Subcutaneous abdominal adipose tissue (tissue), 5 donors: ENCODE measurements around the gene IFRD1.
A peak's percentile ranks its signal among the peaks of the same experiment; 100 is the strongest.

ENCODE experiments used
- H3K27ac ChIP-seq: one replicate; pipeline ENCODE4 v1.7.0; 2013; ENCODE audit warnings: low read depth, mild to moderate bottlenecking, inconsistent platforms, low read length, moderate library complexity
- H3K27me3 ChIP-seq, 5 donors: one replicate each; pipeline ENCODE4 v1.7.0; 2013; ENCODE audit warnings: low read length in 5 of 5, inconsistent platforms in 1 of 5; ENCODE audit not compliant: control insufficient read depth in 5 of 5, insufficient read depth in 4 of 5
- H3K36me3 ChIP-seq, 5 donors: one replicate each; pipeline ENCODE4 v1.7.0; 2013; ENCODE audit warnings: low read length in 5 of 5; ENCODE audit not compliant: control insufficient read depth in 5 of 5, insufficient read depth in 5 of 5
- H3K4me1 ChIP-seq, 5 donors: one replicate each; pipeline ENCODE4 v1.7.0; 2013; ENCODE audit warnings: low read length in 5 of 5, mild to moderate bottlenecking in 3 of 5, moderate library complexity in 1 of 5; ENCODE audit not compliant: control insufficient read depth in 5 of 5, insufficient read depth in 5 of 5
- H3K4me3 ChIP-seq, 5 donors: one replicate each; pipeline ENCODE4 v1.7.0; 2013; ENCODE audit warnings: low read length in 5 of 5, low read depth in 1 of 5
- H3K9ac ChIP-seq, 5 donors: one replicate each; pipeline ENCODE4 v1.7.0; 2013; ENCODE audit warnings: low read length in 5 of 5, mild to moderate bottlenecking in 4 of 5, moderate library complexity in 3 of 5
- H3K9me3 ChIP-seq, 5 donors: one replicate each; pipeline ENCODE4 v1.7.0; 2013; ENCODE audit warnings: low read length in 5 of 5; ENCODE audit not compliant: control insufficient read depth in 5 of 5
- donor health status: healthy.
- donor health status: healthy.
- donor health status: healthy.
- donor health status: healthy.
- donor health status: healthy.

The IFRD1 gene

DNA sequence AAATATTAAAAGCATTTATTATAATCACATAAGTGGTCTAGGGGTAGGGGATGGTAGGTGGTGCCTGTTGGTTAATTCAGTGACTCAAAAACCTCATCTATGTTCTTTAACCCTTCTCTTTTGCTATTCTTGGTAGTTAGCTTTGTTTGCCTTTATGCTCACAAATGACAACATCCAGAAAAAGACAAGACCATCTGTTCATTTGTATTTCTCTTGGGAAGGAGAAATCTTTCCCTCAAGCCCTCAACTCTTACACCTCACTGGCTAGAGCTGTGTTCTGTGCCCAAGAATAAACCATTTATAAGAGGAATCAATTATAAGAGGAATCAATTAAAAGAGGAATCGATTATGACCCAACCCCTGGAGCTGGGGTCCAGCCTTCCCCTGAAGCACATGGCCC, 10.8 kb upstream of the IFRD1 start:
- H3K4me3 ChIP-seq = no peak overlapping the region
- no peaks in the 10 kb centered on the region for H3K4me1 ChIP-seq
- no peaks in the 10 kb centered on the region for H3K36me3 ChIP-seq
- H3K27me3 ChIP-seq = no peaks in the 10 kb centered on the region
- H3K9me3 ChIP-seq = no peaks in the 10 kb centered on the region
- no peak overlapping the region for H3K27ac ChIP-seq
- no peak overlapping the region for H3K9ac ChIP-seq

DNA sequence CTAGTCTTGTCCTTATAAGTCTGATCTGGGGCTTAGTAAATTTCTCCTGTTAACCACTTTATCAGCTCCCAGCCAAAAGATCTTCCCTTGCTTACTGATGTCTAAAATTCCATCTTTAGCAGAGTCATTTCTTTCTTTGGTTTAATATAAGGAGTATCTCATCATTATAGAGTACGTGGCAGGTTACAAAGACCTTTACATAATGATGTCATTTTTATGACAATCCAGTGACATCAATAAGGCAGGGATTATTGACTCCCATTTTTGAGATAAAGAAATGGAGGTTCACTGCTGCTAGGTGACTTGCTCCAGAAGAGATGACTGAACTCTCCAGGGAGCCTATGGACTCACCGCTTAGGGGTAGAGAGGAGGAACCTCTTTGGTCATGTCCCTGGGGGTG, 8.1 kb upstream of the IFRD1 start:
- Histone ChIP-seq H3K4me3 (no peak overlapping the region), H3K27ac (no peak overlapping the region), H3K4me1 (no peaks in the 10 kb centered on the region), H3K27me3 (no peaks in the 10 kb centered on the region), H3K9me3 (no peaks in the 10 kb centered on the region), H3K36me3 (no peaks in the 10 kb centered on the region), H3K9ac (no peak overlapping the region)

DNA sequence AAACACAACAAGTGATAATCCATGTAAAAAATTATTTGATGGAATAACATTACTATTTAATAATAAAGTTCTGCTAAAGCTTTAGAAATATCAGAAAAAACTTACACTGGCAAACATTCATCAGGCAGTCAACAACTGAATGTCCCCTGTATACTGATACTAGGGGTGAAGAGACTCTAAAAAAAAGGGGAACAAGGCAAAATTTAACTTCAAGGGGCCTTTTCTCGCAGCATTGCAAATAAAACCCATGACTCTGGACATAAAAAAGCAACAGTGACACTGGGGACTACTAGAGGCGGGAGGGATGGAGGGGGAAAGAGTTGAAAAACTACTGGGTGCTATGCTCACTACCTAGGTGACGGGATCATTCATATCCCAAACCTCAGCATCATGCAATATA, 5.8 kb upstream of the IFRD1 start:
- no peaks in the 10 kb centered on the region for H3K36me3 ChIP-seq
- no peak overlapping the region for H3K27ac ChIP-seq
- peaks cover 0 to 8% (median 4%) of the 10 kb centered on the region in 5 donors for H3K4me1 ChIP-seq
- no peaks in the 10 kb centered on the region for H3K27me3 ChIP-seq
- no peak overlapping the region for H3K9ac ChIP-seq
- no peaks in the 10 kb centered on the region for H3K9me3 ChIP-seq
- H3K4me3 ChIP-seq = no peak overlapping the region

DNA sequence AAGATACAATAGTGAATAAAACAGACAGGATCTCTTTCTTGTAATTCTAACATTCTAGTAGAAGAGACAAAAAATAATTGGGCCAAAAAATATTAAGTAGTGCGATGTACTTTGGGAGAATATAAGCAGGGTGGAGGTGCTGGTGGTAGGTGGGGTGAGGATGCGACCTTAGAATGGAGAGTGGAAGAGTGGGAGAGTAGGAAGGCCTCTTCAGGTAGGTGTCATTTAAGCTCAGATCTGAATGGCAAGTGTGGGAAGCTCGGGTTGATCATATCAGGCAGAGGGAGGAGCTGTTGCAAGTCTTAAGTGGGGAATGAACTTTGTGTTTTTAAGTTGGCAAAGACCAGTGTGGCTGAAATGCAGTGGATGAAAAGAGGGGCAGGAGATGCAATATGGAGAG, 3.8 kb upstream of the IFRD1 start:
- H3K9me3 ChIP-seq = no peaks in the 10 kb centered on the region
- H3K4me1 ChIP-seq = peaks cover 7 to 13% (median 9%) of the 10 kb centered on the region in 5 donors
- H3K36me3 ChIP-seq = no peaks in the 10 kb centered on the region
- H3K27ac ChIP-seq = no peak overlapping the region
- H3K9ac ChIP-seq = no peak overlapping the region
- H3K27me3 ChIP-seq = no peaks in the 10 kb centered on the region
- H3K4me3 ChIP-seq = no peak overlapping the region

DNA sequence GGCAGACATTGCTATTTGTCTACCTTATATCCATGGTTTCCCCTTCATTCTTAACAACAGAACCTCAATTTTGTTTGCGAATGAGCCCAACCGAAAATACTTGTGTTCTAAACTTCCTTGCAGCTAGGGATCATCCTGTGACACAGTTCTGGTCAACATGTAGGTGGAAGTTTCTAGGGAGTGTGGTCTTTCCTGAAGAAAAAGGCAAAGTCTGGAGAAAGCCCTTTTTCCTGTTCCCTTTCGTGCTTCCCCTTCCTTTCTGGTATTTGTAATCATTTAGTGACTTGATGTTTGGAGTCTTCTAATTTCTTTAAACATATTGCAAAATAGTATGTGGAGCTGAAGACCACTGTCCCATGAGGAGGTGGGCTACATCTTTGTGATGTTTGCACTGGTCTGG, 2.9 kb upstream of the IFRD1 start:
- Histone ChIP-seq H3K27ac (no peak overlapping the region), H3K4me3 (no peak overlapping the region), H3K9me3 (no peaks in the 10 kb centered on the region), H3K36me3 (no peaks in the 10 kb centered on the region), H3K9ac (no peak overlapping the region), H3K27me3 (no peaks in the 10 kb centered on the region), H3K4me1 (peaks cover 7 to 23% (median 16%) of the 10 kb centered on the region in 5 donors)

DNA sequence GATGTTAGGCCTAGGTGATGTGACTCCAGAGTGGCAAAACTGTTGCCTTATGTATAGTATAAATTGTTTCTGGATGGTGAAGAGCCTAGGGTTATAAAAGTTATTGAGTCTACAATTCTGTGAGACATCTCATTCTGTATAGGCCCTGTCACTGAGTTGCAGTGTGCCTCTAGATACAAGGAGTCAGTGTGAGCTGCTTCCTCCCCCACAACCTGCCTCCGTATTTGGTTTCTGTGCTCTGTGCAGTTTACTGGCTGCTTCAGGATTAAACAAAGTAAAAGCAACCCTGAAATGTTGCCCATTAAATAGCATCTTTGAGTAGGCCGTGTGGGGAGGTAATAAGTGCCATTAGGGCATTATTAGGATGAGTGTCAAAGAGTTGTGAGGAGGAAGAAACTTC, 1.9 kb upstream of the IFRD1 start:
- peak overlapping the region; percentile 96 for H3K27ac ChIP-seq

DNA sequence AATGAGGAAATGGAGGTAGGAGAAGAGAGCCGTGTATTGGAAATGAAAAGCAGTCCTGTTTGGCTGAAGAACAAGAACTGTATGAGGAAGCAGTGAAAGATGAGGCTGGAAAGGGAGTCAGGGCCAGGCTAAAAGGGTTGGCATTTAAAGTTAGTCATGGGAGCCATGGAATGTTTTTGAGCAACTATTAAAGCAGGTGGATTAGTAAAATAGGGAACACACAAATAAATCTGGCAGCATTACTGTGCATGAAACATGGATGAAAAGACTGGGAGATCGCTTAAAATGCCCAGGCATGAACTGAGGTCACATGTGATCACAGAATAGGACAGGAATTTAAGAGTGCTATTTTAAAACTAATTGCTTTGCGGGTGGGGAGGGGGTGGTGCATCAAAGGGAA, 1.4 kb upstream of the IFRD1 start:
- Histone ChIP-seq H3K9me3 (no peaks in the 10 kb centered on the region), H3K9ac (no peak overlapping the region), H3K36me3 (no peaks in the 10 kb centered on the region), H3K4me1 (peaks cover 9 to 37% (median 31%) of the 10 kb centered on the region in 5 donors), H3K4me3 (no peak overlapping the region), H3K27me3 (no peaks in the 10 kb centered on the region), H3K27ac (peak overlapping the region; percentile 96)

More for the DNA sequence above, 1.9 kb upstream of the IFRD1 start:
- no peaks in the 10 kb centered on the region for H3K27me3 ChIP-seq
- peaks cover 9 to 33% (median 26%) of the 10 kb centered on the region in 5 donors for H3K4me1 ChIP-seq
- no peak overlapping the region for H3K4me3 ChIP-seq
- H3K9ac ChIP-seq = no peak overlapping the region
- no peaks in the 10 kb centered on the region for H3K9me3 ChIP-seq
- H3K36me3 ChIP-seq = no peaks in the 10 kb centered on the region

DNA sequence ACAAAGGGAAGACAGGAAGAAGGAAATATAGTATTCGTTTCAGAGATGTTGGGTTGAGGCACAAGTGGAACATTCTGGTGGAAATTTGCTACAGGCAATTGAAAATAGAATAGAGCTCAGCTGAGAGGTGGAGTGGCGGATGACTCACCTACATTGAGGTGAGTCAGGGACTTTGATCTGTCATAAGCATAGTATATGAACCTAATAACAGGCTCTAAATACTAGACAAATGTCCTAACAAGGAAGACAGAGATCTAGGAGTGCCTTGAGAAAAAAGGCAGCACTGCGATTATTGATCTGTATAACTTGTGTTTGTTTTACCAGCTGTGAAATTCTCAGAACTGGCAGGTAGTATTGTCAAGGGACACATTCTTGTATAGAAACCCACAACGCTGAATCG, 907 bp upstream of the IFRD1 start:
- no peaks in the 10 kb centered on the region for H3K9me3 ChIP-seq
- peak overlapping the region; percentile 96 for H3K27ac ChIP-seq
- peak overlapping the region in 4 of 5 donors; percentile 91 to 99 (median 96) for H3K4me3 ChIP-seq
- H3K9ac ChIP-seq = peak overlapping the region in 4 of 5 donors; percentile 97 to 100 (median 98)
- peaks cover 9 to 41% (median 36%) of the 10 kb centered on the region in 5 donors for H3K4me1 ChIP-seq
- no peaks in the 10 kb centered on the region for H3K27me3 ChIP-seq
- H3K36me3 ChIP-seq = no peaks in the 10 kb centered on the region

DNA sequence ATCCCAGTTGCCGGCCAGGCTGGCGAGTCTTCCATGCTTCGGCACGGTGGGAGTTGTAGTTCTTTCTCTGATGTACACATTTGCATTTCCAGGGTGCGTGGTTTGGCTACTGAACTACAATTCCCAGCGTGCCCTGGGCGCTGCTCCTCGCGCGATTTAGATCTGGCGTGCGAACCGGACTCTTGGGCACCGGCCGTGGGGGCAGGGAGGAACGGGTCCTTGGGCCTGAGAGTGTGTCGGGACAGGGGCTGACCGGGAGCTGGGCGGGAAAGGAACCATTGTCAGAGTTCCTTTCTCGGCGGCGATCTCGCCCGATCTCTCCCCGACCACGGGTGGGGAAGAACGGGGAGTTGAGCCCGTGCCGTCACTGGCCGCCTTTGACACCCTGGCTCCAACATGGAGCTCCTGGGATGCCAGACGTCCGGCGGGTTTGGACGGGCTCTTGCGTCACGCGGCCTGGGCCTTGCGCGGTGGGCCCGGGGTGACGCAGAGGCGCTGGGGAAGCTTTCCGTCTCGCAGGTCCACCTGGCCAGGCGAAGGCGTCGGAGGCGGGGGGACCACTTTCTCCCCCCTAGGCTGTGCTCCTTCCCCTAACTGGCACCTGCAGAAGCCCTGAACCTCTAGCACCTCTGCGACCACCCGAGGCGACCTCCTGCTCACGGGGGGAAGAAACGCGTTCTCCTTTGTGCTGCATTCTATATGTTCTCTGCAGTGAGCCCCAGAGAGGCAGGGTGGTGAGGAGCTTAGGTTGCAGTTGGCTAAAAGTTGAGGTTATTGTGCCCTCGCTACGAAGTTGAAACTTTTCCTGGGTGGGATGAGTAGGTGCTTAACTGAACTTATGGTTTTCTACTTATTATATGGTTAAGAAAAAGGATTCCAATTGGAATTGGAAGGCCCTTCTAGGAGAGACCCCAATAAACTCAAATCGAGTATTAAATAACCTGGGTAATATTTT, 824 bp downstream of the IFRD1 start:
- Histone ChIP-seq H3K9ac (peak overlapping the region; percentile 95 to 100 (median 98)), H3K27ac (peak overlapping the region; percentile 96), H3K27me3 (no peaks in the 10 kb centered on the region), H3K9me3 (no peaks in the 10 kb centered on the region), H3K36me3 (peaks cover 4 to 6% (median 5%) of the 10 kb centered on the region in 5 donors), H3K4me3 (peak overlapping the region; percentile 92 to 99 (median 99)), H3K4me1 (peaks cover 9 to 43% (median 38%) of the 10 kb centered on the region in 5 donors)

DNA sequence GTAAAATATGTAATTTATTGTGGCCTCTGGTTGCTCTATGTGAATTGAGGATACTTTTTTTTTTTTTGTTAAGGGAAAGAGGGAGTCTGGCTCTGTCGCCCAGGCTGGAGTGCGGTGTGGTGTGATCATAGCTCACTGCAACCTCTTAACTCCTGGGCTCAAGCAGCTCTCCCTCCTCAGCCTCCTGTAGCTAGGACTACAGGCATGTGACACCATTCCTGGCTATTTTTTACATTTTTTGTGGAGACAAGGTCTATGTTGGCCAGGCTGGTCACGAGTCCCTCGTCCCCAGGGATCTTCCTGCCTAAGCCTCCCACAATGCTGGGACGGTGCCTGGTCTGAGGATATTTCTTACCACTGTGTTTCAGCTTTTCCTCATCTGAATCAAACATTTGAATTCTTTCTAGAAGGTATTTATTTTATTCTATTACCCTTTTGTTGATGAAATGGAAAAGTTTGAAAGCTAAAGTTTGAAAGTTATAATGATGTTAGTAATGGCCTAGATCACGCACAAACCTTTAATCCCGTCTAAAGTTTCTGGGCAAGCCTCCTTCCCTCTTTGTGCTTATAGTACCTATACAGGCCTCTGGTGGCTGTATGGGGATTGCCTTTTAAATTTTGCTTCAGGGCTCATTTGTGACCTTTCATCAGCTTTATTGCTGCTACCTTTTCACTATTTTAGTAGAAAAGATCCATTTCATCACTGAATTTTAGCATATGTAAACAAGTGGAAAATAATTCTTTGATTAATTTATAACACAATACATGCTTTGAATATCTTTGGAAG, 2.0 kb downstream of the IFRD1 start:
- Histone ChIP-seq H3K4me1 (peaks cover 9 to 42% (median 38%) of the 10 kb centered on the region in 5 donors), H3K36me3 (peaks cover 13 to 18% (median 17%) of the 10 kb centered on the region in 5 donors), H3K4me3 (peak overlapping the region; percentile 92 to 99 (median 99)), H3K9ac (peak overlapping the region; percentile 95 to 100 (median 98)), H3K9me3 (no peaks in the 10 kb centered on the region), H3K27me3 (no peaks in the 10 kb centered on the region), H3K27ac (peak overlapping the region; percentile 96)
